SK-N-SH (cell line): ENCODE measurements around the gene ABLIM2. TPM values are rescaled to one million over a fixed set of nuclear protein-coding genes. Genes with fewer than 3 reads are reported as not detected.

Experiments
- CTCF ChIA-PET: fragments of 300-600, 350-600 bp; formaldehyde crosslinking; extraction: SDS; loops from one replicate; lab custom pipeline; 2021; lab: Yijun Ruan, JAX
- POLR2A ChIA-PET: fragments of 350-600 bp; sonication (Branson Sonifier 250); formaldehyde crosslinking; extraction: SDS; loops from one replicate; lab custom pipeline; 2020; ENCODE audit warnings: antibody characterized with exemption, inconsistent platforms; lab: Yijun Ruan, JAX
- DNase-seq: peaks from one replicate; pipeline ENCODE4 v3.0.0; 2012
- H2AFZ ChIP-seq: fragments of 200-600 bp; sonication (generic); 2 replicates; pipeline ENCODE4 v1.8.1; 2016; ENCODE audit warnings: antibody characterized with exemption, mild to moderate bottlenecking, low read depth
- H3F3A ChIP-seq: fragments of 200-600 bp; sonication (generic); replicated peaks from 2 replicates; pipeline ENCODE3; 2016; ENCODE audit warnings: antibody characterized with exemption, mild to moderate bottlenecking; ENCODE audit not compliant: insufficient read depth
- H3K27ac ChIP-seq, 2 experiments: fragments of 200-500 bp in 1 of 2; fragments of 200-600 bp in 1 of 2; sonication (Bioruptor generic) in 1 of 2; sonication (generic), shearing (Covaris generic) in 1 of 2; 2 replicates each; pipeline versions ENCODE4 v1.5.1 to v1.6.1; 2014 to 2016; ENCODE audit warnings: low read depth in 2 of 2, inconsistent platforms in 1 of 2, low read length in 1 of 2, mild to moderate bottlenecking in 1 of 2, mixed read lengths in 1 of 2
- H3K27me3 ChIP-seq: fragments of 200-600 bp; sonication (generic), shearing (Covaris generic); 2 replicates; pipeline ENCODE4 v1.6.1; 2016; ENCODE audit warnings: mixed run types; ENCODE audit not compliant: insufficient read depth
- H3K36me3 ChIP-seq, 2 experiments: fragments of 200-500 bp in 1 of 2; fragments of 200-600 bp in 1 of 2; sonication (Bioruptor generic) in 1 of 2; sonication (generic) in 1 of 2; replicated peaks in 1 of 2; 2 replicates each; pipeline versions ENCODE3 to v1.5.1; 2014 to 2016; ENCODE audit warnings: low read length in 1 of 2, mild to moderate bottlenecking in 1 of 2; ENCODE audit not compliant: insufficient read depth in 2 of 2, control insufficient read depth in 1 of 2
- H3K4me1 ChIP-seq, 2 experiments: fragments of 200-500 bp in 1 of 2; fragments of 200-600 bp in 1 of 2; sonication (Bioruptor generic) in 1 of 2; sonication (generic), shearing (Covaris generic) in 1 of 2; 2 replicates each; pipeline versions ENCODE4 v1.5.1 to v1.6.1; 2014 to 2016; ENCODE audit warnings: low read depth in 1 of 2, low read length in 1 of 2, mixed run types in 1 of 2; ENCODE audit not compliant: insufficient read depth in 2 of 2, control insufficient read depth in 1 of 2
- H3K4me2 ChIP-seq: fragments of 200-600 bp; sonication (generic), shearing (Covaris generic); 2 replicates; pipeline ENCODE4 v1.6.1; 2017; ENCODE audit warnings: mixed run types
- H3K4me3 ChIP-seq, 2 experiments: fragments of 200-500 bp in 1 of 2; fragments of 200-600 bp in 1 of 2; sonication (Bioruptor generic) in 1 of 2; sonication (generic), shearing (Covaris generic) in 1 of 2; 2 replicates each; pipeline versions ENCODE4 v1.5.1 to v1.8.1; 2014 to 2016; ENCODE audit warnings: low read depth in 2 of 2, inconsistent platforms in 1 of 2, low read length in 1 of 2, mild to moderate bottlenecking in 1 of 2, mixed read lengths in 1 of 2, moderate library complexity in 1 of 2
- H3K79me2 ChIP-seq: fragments of 200-600 bp; sonication (generic); 2 replicates; pipeline ENCODE4 v1.8.1; 2017; ENCODE audit warnings: mild to moderate bottlenecking; ENCODE audit not compliant: insufficient read depth
- H3K9ac ChIP-seq: fragments of 200-600 bp; sonication (generic); 2 replicates; pipeline ENCODE4 v1.6.1; 2017; ENCODE audit warnings: mixed run types
- H3K9me2 ChIP-seq: fragments of 200-600 bp; sonication (generic); 2 replicates; pipeline ENCODE4 v1.6.1; 2017; ENCODE audit warnings: mixed run types
- H3K9me3 ChIP-seq: fragments of 200-600 bp; sonication (generic); 2 replicates; pipeline ENCODE4 v1.6.1; 2017; ENCODE audit warnings: mixed run types, mild to moderate bottlenecking, moderate library complexity
- H4K20me1 ChIP-seq: fragments of 200-600 bp; sonication (generic); 2 replicates; pipeline ENCODE4 v1.6.1; 2017; ENCODE audit warnings: mild to moderate bottlenecking, mixed run types; ENCODE audit not compliant: insufficient read depth
- CHD2 ChIP-seq: fragments of 150-350 bp; IDR thresholded peaks from 2 replicates; pipeline ENCODE4 v1.6.1; 2018; ENCODE audit warnings: low read length; ENCODE audit not compliant: partially characterized antibody
- ELF1 ChIP-seq: IDR thresholded peaks from 2 replicates; pipeline ENCODE4 v1.4.0; 2012
- EP300 ChIP-seq, 2 experiments: IDR thresholded peaks; 2 replicates each; pipeline versions ENCODE4 v1.4.0 to v1.6.1; 2012; ENCODE audit warnings: borderline replicate concordance in 1 of 2, low read depth in 1 of 2, low read length in 1 of 2
- EZH2phosphoT487 ChIP-seq: fragments of 200-600 bp; sonication (generic); IDR thresholded peaks from 2 replicates; pipeline ENCODE4 v1.6.1; 2017; ENCODE audit warnings: low read depth, mixed run types, mild to moderate bottlenecking, antibody characterized with exemption, moderate library complexity, borderline replicate concordance
- FOSL2 ChIP-seq: IDR thresholded peaks from 2 replicates; pipeline ENCODE4 v1.4.0; 2012; ENCODE audit warnings: low read depth, mild to moderate bottlenecking, moderate library complexity, borderline replicate concordance
- FOXM1 ChIP-seq: IDR thresholded peaks from 2 replicates; pipeline ENCODE4 v1.4.0; 2012; ENCODE audit warnings: low read depth, mild to moderate bottlenecking
- GATA2 ChIP-seq: sonication (generic); formaldehyde crosslinking; IDR thresholded peaks from 2 replicates; pipeline ENCODE4 v1.5.0; 2020; ENCODE audit warnings: mild to moderate bottlenecking, missing genetic modification reagents
- JUND ChIP-seq: IDR thresholded peaks from 2 replicates; pipeline ENCODE4 v1.4.0; 2012
- MXI1 ChIP-seq: IDR thresholded peaks from 2 replicates; pipeline ENCODE4 v1.6.1; 2012; ENCODE audit warnings: mild to moderate bottlenecking, low read depth, low read length, improper control_type of control experiment
- NFIC ChIP-seq: IDR thresholded peaks from 2 replicates; pipeline ENCODE4 v1.4.0; 2012; ENCODE audit warnings: borderline replicate concordance
- NRF1 ChIP-seq: IDR thresholded peaks from 2 replicates; pipeline ENCODE4 v1.6.1; 2012; ENCODE audit warnings: low read depth, mild to moderate bottlenecking, low read length
- PBX3 ChIP-seq: IDR thresholded peaks from 2 replicates; pipeline ENCODE4; 2012
- RAD21 ChIP-seq: IDR thresholded peaks from 2 replicates; pipeline ENCODE4 v1.6.1; 2012; ENCODE audit warnings: mild to moderate bottlenecking, low read length
- SIN3A ChIP-seq: IDR thresholded peaks from 2 replicates; pipeline ENCODE4 v1.6.1; 2012; ENCODE audit warnings: low read depth, mild to moderate bottlenecking, low read length, moderate library complexity, borderline replicate concordance
- SMC3 ChIP-seq: IDR thresholded peaks from 2 replicates; pipeline ENCODE4 v1.6.1; 2012; ENCODE audit warnings: low read depth, low read length, improper control_type of control experiment
- TCF12 ChIP-seq: IDR thresholded peaks from 2 replicates; pipeline ENCODE4 v1.4.0; 2012
- TEAD4 ChIP-seq: IDR thresholded peaks from 2 replicates; pipeline ENCODE4 v1.4.0; 2012; ENCODE audit warnings: mild to moderate bottlenecking, borderline replicate concordance; ENCODE audit not compliant: insufficient read depth
- USF2 ChIP-seq: fragments of 150-350 bp; IDR thresholded peaks from 2 replicates; pipeline ENCODE4 v1.6.1; 2017; ENCODE audit warnings: antibody characterized with exemption, low read length, low read depth, borderline replicate concordance
- WGBS: methylation state at CpG from one replicate; pipeline ENCODE4 v1.1.6; 2017; ENCODE audit warnings: low lambda C conversion rate; 5-methylcytosine and 5-hydroxymethylcytosine counted together
- polyA plus RNA-seq, 3 experiments: library from polyadenylated mRNA; depleted of rRNA; stranded (reverse); fragments of >200 nt; gene quantifications; 2 replicates each; pipeline ENCODE4 v1.2.3, GENCODE V29; 2012
- TF ChIP-seq, protein P1 (sequence below): IDR thresholded peaks from 2 replicates; pipeline ENCODE4 v1.4.0; 2012; ENCODE audit warnings: low read depth
- TF ChIP-seq, protein P2 (sequence below): IDR thresholded peaks from 2 replicates; pipeline ENCODE4 v1.6.1; 2012; ENCODE audit warnings: mild to moderate bottlenecking, low read depth, low read length, moderate library complexity

Gene ABLIM2
- polyA plus RNA-seq, 1 of the 3 experiments (the other 2 are of a cell fraction): 0.53 TPM

DNA sequence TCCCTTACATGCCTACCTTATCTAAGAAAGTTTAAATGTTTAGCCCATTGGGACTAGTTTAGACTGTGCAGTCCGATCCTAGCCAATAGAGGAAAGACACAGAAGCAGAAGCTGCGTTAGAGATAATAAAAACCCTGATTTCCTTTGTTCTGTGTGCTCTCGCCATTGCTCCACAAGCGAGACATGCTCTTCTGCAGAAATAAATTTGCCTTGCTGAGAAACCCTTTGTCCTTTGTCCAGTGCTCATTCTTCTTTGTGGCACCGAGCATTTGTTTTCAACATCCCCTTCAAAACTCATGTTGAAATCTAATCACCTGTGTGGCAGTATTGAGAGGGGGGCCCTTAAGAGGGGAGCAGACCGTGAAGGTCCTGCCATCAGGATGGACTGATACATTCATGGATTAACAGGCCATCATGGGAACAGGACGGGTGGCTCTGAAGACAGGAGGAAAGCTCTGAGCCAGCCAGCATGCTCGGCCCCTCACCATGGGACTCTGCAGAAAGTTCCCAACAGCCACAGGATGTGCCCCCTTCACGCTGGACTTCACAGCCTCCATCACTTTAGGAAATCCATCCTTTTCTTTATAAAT lies 94.5 kb downstream of the ABLIM2 start:
- H3K36me3 ChIP-seq: no peaks in the 10 kb centered on the region
- no peak for TF ChIP-seq CHD2
- no peak for TF ChIP-seq USF2
- TF ChIP-seq ELF1: no peak
- TF ChIP-seq, protein P1, sequence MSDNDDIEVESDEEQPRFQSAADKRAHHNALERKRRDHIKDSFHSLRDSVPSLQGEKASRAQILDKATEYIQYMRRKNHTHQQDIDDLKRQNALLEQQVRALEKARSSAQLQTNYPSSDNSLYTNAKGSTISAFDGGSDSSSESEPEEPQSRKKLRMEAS: no peak
- TF ChIP-seq RAD21: no peak
- TF ChIP-seq PBX3: no peak
- TF ChIP-seq GATA2: no peak
- no peak for TF ChIP-seq SMC3
- TF ChIP-seq FOXM1: no peak
- no peak for TF ChIP-seq EP300 (IDR thresholded peaks at IDR 0.05; ENCODE audit: borderline replicate concordance in 1 of 2, low read depth in 1 of 2, low read length in 1 of 2)
- no peak for TF ChIP-seq JUND
- TF ChIP-seq NFIC: no peak
- no peak for TF ChIP-seq FOSL2
- TF ChIP-seq TCF12: no peak
- no peak for TF ChIP-seq TEAD4
- no peak for TF ChIP-seq NRF1
- no peak for TF ChIP-seq MXI1
- TF ChIP-seq, protein P2, sequence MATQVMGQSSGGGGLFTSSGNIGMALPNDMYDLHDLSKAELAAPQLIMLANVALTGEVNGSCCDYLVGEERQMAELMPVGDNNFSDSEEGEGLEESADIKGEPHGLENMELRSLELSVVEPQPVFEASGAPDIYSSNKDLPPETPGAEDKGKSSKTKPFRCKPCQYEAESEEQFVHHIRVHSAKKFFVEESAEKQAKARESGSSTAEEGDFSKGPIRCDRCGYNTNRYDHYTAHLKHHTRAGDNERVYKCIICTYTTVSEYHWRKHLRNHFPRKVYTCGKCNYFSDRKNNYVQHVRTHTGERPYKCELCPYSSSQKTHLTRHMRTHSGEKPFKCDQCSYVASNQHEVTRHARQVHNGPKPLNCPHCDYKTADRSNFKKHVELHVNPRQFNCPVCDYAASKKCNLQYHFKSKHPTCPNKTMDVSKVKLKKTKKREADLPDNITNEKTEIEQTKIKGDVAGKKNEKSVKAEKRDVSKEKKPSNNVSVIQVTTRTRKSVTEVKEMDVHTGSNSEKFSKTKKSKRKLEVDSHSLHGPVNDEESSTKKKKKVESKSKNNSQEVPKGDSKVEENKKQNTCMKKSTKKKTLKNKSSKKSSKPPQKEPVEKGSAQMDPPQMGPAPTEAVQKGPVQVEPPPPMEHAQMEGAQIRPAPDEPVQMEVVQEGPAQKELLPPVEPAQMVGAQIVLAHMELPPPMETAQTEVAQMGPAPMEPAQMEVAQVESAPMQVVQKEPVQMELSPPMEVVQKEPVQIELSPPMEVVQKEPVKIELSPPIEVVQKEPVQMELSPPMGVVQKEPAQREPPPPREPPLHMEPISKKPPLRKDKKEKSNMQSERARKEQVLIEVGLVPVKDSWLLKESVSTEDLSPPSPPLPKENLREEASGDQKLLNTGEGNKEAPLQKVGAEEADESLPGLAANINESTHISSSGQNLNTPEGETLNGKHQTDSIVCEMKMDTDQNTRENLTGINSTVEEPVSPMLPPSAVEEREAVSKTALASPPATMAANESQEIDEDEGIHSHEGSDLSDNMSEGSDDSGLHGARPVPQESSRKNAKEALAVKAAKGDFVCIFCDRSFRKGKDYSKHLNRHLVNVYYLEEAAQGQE: no peak
- TF ChIP-seq EZH2phosphoT487: no peak
- no peak for TF ChIP-seq SIN3A
- H3K9ac ChIP-seq: no peak overlapping the region
- no peaks in the 10 kb centered on the region for H4K20me1 ChIP-seq
- no peak overlapping the region for H3K27ac ChIP-seq
- H3K4me2 ChIP-seq: no peak overlapping the region
- CTCF ChIA-PET: no interaction called here
- H3K4me1 ChIP-seq: no peaks in the 10 kb centered on the region; a peak in 1 of 4 replicates
- H3K4me3 ChIP-seq: no peak overlapping the region; a peak in 1 of 4 replicates
- H3F3A ChIP-seq: no peaks in the 10 kb centered on the region
- POLR2A ChIA-PET: no interaction called here
- no peaks in the 10 kb centered on the region for H3K9me3 ChIP-seq
- no peak overlapping the region for H2AFZ ChIP-seq
- DNase-seq: no peak
- no peaks in the 10 kb centered on the region for H3K27me3 ChIP-seq
- no peaks in the 10 kb centered on the region for H3K9me2 ChIP-seq
- H3K79me2 ChIP-seq: no peaks in the 10 kb centered on the region
- WGBS: 51% methylated on average over 9 of the region's 9 CpGs
